Muscle of arm (tissue), 12 donors: ENCODE results near the gene LRRFIP1. TPM values are rescaled to one million over a fixed set of nuclear protein-coding genes. Genes with fewer than 3 reads are reported as not detected.
A peak's percentile ranks its signal among the peaks of the same experiment; 100 is the strongest.
"Not testable (repeated sequence)": the region's sequence is repeated elsewhere in the genome, so short reads cannot be mapped to it uniquely, and the experiment has no call there.

ENCODE experiments used
- DNase-seq: peaks from one replicate; pipeline ENCODE4 v3.0.0-alpha.2; 2013
- polyA plus RNA-seq, 12 donors: library from polyadenylated mRNA; unstranded; fragments of 120-200 nt; gene quantifications; one replicate each; pipeline ENCODE4 v1.2.1, GENCODE V29; 2013; ENCODE audit not compliant: insufficient read length in 12 of 12

The LRRFIP1 gene
- polyA plus RNA-seq, 12 donors: 108 to 837 (median 163) TPM

GRCh38 chr2:237595829-237596519, 31.4 kb upstream of the LRRFIP1 start:
- not testable (repeated sequence) for DNase-seq

DNA sequence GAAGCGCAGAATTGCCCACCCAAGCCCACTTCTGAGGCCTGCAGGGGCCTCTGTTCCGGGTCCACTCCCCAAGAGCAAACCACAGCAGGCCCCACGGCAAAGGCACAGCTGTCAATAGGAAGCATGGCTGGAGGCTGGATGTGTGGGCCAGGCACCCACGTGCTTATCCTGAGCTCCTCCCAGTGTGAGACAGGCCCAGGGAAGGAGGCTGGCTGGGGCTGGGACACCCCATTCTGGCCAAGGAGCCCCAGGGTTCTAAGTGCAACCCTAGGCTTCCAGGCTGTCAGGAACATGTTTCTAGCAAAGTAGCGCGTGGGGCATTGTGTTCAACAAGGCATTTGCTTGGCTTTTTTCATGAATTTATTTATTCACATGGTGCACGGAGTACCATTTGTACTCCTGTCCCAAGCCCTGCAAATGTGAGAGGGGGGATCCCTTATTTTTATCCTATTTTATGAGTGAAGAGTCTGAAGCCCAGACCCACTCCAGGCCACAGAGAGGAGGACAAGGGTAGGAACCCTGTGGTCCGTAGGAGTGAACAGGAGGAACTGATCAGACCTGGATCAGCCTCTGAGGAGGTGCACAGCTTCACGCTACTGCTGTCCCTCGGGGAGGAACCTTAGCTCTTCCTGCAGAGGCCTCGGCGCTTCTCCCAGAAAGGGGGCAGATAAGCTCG, 30.7 kb upstream of the LRRFIP1 start:
- no peak for DNase-seq

DNA sequence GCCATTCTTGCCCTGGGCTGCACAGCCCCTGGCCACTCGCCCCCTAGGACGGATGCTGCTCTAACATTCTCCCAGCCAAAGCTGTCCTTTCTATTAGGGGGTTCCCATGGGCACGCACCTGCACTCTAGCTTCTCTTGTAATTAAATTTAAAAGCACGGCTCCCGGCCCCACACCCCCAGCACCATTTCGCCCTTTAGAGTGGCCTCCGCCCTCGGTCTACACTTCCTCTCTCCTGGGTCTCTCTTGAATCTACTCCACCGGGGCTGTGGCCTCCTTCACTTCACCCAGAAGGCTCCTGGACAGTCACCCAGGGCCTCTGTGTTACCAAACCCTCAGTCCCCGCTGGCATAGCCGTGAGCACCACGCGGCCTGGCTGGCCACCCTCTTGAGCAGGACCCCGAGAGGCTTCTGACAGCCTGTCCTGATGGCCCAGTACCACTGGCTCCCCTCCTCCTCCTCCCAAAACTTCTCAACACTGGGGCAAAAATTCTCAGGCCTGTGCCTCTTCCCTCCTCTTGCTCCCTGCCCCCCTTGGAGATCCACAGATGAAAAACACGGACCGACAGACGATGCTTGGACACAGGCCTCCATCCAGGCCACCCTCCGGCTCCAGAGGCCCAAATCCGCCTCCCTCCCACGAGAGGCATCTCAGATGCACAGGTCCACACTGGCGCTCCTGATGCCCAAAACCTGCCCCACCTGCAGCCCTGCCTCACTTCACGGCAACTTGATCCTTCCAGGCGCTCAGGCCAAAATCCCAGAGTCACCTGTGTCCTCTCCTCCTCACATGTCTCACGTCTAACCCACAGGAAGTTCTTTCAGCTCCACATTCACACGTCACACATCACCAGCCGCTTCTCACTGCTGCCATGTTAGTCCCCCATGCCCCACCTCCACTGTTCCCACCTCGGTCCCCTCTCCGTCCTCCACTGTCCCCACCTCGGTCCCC, 29.9 kb upstream of the LRRFIP1 start:
- DNase-seq: no peak

DNA sequence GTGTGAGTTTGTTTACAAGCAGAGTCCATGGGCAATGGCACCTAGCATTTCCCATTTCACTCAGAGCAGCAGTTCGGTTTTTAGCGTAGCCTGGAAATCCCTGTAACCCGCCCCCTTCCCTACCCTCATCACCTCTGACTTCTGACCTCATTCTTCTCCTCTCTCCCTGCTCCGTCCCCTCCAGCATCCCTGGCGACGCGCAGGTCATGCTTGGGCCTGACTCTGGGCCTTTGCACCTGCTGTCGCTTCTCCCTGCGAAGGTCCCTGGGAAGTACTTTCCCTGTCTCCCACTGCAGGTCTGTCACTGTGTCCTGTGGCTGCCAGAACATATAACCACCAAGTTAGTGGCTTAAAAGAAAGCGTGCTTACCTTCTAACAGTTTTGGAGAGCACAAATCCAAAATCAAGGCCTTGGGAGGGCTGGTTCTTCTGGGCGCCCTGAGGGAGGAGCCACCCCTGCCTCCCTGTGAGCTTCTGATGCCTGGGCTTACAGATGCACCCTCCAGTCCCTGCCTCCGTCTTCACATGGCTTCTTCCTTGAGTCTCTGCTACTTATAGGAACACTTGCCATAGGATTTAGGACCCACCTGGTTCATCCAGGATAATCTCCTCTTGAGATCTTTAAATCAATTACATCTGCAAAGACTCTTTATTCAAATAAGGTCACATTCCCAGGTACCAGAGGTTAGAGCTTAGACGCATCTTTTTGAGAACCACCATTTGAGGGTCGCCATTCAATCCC, 28.7 kb upstream of the LRRFIP1 start:
- DNase-seq: no peak

DNA sequence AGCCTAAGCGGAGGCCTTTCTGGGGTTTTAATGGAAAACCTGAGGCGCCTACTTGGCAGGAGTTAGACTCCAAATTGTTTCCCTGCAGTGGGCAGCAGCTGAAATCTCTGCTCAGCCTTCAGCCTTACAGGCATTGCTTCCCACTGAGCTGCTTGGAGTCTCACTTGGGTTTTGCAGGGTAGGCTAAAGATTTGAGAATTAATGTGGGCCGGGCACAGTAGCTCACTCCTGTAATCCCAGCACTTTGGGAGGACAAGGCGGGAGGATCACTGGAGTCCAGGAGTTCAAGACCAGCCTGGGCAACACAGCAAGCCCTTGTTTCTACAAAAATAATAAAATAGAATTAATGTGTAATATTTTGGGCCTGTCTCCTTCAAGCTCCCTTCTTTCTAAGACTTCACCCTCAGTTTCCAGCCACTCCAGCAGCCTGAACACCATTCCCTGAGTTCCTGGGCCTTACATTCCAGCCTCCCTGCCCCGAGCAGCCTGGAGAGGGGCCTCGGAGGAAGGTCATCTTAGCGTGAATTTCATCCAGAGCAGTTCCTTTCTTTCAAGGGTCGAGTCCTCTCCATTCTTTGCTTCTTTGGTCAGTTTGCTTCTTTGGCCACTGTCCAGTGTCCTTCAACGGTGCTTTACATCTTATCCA, 27.8 kb upstream of the LRRFIP1 start:
- DNase-seq: no peak

- DNase-seq: peak; percentile 59
Observed at GRCh38 chr2:237600205-237600846, 27.1 kb upstream of the LRRFIP1 start.

DNA sequence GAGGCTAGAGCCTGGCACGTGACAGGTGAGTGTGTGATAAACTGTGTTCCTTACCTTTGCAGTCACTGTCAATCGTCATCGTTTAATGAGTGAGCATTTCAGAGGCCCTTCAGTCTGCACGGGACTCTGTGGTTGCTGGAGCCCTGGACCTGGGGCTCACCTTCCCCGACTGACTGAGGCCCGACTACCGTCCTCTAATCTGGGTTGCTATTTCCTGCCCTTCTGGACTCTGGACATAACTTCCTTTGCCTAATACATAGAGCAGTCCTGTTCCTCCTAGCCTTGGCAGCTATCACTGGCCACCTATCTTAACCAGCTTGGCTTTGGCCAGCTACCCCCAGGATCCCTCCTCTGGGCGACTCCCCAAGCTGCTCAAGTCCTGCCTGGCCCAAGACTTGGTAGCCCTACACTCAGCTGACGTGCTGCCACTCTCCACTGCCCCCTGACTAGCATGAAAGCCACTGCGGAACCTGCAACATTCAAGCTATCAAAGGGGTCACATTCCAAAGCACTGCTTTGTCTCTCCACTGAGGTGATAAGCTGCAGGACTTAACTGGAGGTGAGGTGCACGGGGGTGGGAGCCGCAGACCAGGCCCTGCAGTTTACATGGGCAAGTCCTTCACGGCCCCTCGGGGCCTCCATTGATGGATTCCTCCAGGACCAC, 25.8 kb upstream of the LRRFIP1 start:
- no peak for DNase-seq

DNA sequence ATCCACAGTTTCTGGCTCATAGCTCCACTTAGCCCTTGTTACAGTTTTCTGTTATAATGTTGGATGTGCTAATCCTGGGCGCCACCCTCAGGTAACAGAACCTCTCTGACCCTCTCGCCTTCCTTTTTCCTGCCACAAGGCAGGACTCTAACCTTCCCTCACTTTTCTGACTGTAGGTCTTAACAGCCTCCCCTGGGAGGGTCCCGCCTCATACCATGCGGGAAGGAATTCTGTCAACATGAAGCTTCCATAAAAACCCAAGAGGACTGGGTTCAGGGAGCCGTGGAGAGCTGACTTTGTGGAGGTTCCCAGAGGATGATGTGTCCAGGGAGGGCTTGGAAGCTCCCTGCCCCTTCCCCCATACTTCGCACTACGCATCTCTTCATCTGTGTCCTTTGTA, 25.0 kb upstream of the LRRFIP1 start:
- no peak for DNase-seq

DNA sequence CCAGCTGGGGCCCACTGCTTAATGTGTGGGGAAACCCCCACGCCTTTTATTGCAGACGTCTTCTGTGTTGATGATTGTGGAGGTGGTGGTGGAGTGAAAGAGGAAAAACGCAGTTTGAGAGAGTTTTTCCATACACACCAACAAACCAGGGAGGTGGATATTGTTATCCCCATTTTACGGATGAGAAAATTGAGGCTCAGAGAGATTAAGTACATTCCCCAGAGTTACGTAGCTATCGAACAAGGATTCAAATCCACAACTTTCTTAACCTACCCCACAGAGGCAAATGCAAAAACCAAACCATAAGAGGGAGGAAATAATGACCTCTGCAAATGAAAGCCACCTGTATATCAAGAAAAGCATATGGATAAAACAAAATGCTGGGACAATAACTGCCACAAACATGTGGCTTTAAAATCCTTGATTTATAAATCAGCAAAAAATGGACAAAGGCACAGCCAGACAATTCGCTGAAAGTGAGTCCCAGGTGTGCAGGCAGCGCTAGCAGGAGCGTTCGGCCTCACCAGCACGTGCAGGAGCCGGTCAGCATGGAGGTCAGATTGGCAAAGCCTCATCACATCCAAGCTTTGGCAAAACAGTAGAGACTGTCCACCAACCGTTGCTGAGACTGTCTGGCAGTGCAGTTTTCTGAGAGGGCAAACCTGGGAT, 24.2 kb upstream of the LRRFIP1 start:
- no peak for DNase-seq

DNA sequence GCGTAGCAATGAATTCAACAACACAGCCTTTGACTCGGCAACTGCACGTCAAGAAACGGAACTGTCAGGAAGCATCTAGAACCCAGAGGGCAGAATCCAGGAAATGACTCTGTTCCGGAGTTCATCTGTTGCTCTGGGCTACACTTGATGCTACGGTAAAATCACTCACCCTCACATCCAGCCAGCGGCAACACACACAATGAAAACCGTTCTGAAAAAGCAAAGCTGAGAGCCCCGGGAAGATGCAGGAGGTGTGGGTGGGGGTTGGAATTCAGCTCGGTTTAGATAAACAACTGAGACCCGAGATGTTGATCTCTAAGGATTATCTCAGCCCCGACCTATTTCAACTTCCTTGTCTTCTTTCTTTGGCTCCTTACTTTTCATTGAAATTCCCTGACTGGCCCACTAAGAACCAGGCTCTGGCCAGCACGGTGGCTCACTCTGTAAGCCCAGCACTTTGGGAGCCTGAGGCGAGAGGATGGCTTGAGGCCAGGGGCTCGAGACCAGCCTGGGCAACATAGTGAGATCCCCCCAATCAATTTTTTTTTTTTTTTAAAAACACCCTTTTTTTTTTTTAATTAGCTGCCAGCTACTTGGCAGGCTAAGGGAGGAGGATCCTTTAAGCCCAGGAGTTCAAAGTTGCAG, 23.5 kb upstream of the LRRFIP1 start:
- DNase-seq: no peak

- DNase-seq: no peak
Observed at GRCh38 chr2:237604391-237604790, 23.0 kb upstream of the LRRFIP1 start.

- no peak for DNase-seq
Observed at GRCh38 chr2:237604960-237605359, 22.4 kb upstream of the LRRFIP1 start.

GRCh38 chr2:237606522-237606921, 20.9 kb upstream of the LRRFIP1 start:
- DNase-seq: not testable (repeated sequence)

DNA sequence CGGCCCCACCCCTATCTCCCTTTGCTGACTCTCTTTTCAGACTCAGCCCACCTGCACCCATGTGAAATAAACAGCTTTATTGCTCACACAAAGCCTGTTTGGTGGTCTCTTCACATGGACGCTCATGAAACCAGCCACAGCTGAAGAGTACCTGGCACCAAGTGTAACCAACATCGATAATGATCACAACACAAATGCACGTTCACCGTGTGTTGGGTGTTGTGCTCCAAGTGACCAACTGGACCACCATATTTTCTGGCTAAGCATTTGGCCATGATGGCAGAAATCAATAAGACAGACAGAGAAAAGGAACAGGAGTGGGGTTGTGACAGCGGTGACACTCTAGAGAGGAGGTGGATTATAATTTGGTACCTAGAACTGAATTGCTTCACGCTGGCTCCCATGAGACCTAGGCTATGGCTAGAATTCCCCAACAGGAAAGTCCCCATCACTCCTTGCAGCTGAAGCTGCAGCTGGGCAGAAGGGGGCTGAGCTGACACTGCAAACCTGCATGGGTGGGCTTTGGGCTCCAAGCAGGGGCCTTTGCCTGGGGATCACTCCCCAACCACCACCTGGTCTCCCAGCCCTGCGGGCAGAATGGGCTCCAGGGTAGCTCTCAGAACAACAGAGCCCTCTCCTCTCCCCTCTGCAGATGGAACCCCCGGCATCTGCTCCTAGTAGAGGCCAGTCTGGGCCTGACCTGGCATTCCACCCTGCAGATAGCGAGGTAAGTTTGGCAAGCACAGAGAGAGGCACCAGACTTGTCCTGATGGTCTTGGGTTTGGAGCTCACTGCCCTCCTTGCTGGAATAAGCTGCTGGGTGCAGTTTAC, 14.6 kb upstream of the LRRFIP1 start:
- no peak for DNase-seq

DNA sequence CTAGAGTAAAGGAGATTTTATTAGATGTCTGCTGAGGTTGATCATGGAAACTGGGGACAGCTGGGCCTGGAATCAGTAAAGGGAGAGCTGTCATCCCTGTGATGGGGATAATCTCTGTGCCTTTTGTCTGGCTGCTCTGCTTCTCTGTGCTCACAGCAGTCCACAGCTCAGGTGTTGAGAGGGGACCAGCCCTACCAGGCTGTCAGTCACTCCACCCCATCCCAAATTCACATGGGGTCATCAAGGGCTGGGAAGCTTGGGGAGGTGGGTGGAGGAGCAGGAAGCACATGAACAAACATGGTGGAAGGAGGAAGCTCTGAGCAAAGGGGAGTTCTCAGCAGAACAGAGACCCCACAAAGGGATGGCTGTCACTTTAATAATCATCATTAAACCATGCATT, 13.7 kb upstream of the LRRFIP1 start:
- no peak for DNase-seq

GRCh38 chr2:237614151-237614720, 13.2 kb upstream of the LRRFIP1 start:
- DNase-seq: no peak

DNA sequence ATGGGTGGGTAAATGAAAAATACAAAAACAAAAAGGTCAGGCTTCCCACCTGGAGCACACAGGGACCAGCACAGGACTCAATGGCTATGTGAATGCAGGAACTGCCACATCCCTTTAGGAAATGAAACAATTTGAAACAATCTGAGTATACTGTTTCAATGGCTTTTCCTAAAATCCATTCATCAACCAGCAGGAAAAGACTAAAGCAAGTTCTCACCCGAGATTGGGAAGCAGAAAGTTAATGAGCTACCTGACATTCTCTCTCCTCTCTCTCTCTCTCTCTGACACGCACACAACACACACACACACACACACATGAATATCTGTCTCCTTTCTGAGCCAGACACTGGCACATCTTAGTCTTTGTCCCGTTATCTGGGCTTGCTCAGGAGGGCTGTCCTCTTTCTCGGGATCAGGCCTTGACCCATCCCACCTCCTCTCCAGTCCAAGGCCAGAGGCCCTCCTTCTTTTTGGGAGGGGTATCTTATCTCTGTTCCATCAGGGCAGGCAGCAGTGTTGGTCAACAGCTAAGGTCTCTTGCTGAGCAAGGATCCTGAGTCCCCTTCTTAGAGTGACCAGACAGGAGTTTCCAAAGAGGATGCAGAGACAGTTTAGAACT, 11.6 kb upstream of the LRRFIP1 start:
- DNase-seq: no peak
